Measurements from ENCODE around the gene SLC27A4. TPM values are rescaled to one million over a fixed set of nuclear protein-coding genes. Genes with fewer than 3 reads are reported as not detected.

The SLC27A4 gene
- total RNA-seq, 1 donor from 2014 or later = 14.4 TPM

DNA sequence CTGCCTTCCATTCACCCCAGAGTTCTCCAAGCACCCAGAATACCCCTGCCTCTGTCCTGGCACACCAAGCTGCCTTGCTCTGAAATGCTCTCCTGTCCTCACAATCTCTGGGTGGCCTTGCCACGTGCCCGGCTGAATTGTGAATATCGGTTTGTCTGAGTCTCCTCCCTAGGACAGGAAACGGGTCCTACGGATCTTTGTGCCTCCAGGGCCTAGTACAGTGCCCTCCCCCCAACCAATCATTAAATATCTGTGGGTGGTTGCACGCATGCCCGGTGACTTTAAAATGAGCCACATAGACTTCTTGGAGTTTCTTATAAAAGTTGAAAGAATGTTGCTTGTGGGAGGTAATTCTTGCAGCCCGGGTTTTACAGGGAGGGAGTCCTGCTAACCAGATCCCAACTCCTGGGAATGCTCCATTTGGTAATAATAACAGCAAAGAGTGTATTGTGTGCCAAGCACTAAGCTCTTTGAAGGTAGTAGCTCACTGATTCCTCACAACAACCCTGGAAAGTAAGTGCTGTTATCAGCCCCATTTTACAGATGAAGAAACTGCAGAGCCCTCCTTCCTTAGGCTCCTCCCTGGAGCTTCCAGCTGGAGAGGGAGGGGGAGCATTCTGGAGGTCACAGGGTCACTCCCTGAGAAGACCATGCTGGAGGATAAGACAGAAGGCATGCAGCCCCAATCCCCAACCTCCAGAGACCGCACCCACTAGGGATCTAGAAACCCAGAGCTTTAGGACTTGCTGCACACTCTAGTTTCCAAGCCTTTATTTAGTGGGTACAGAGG is 54.2 kb downstream of the SLC27A4 start:
- no peaks in the 10 kb centered on the region for H3K27me3 Mint-ChIP-seq
- no peak for DNase-seq
- intact Hi-C loops (cut with micrococcal nuclease) = no loop called here
- CTCF ChIA-PET = no interaction called here
- H3K27ac Mint-ChIP-seq = no peak overlapping the region
- POLR2A ChIA-PET = no interaction called here
- no peaks in the 10 kb centered on the region for H3K9me3 Mint-ChIP-seq
- no peak overlapping the region for H3K4me3 Mint-ChIP-seq
- H3K36me3 Mint-ChIP-seq (ENCODE audit: low read depth) = peaks cover 24% of the 10 kb centered on the region
- TF ChIP-seq, protein P1, sequence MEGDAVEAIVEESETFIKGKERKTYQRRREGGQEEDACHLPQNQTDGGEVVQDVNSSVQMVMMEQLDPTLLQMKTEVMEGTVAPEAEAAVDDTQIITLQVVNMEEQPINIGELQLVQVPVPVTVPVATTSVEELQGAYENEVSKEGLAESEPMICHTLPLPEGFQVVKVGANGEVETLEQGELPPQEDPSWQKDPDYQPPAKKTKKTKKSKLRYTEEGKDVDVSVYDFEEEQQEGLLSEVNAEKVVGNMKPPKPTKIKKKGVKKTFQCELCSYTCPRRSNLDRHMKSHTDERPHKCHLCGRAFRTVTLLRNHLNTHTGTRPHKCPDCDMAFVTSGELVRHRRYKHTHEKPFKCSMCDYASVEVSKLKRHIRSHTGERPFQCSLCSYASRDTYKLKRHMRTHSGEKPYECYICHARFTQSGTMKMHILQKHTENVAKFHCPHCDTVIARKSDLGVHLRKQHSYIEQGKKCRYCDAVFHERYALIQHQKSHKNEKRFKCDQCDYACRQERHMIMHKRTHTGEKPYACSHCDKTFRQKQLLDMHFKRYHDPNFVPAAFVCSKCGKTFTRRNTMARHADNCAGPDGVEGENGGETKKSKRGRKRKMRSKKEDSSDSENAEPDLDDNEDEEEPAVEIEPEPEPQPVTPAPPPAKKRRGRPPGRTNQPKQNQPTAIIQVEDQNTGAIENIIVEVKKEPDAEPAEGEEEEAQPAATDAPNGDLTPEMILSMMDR (IDR thresholded peaks at IDR 0.05) = no peak
- H3K4me1 Mint-ChIP-seq = peaks cover 3% of the 10 kb centered on the region
- no peak for ATAC-seq (ENCODE audit: low read depth)

DNA sequence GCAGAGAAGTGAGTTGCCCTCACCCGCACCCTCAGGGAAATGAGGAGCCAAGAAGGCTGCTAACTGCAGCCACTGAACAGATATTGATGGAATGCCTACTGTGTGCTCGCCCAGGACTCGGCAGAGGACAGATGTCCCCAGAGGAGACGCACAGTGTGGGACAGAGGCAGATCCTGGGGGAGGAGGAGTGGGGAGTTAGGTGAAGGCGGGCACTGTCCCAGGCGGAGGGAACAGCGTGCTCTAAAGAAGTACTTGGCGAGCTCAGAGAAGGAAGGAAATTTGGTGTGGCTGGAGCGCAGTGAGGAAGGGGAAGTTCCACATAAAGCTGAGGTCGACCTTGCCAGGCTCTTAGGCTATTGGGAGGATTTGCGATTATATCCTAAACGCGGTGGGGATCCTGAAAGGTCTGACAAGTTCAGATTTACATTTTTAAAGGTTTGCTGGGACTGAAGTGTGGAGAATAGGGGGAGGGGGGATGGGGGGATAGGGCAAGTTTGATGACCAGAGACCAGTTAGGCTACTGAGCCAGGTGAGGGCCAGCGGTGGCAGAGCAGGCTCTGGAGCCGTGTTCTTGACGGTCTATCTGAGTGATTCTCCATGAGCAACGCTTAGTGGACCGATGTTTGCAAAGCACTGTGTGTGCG is 56.8 kb downstream of the SLC27A4 start:
- ATAC-seq (ENCODE audit: low read depth) (no peak), DNase-seq (no peak)
- no peak overlapping the region for H3K27ac Mint-ChIP-seq
- CTCF ChIA-PET = no interaction called here
- H3K9me3 Mint-ChIP-seq = no peaks in the 10 kb centered on the region
- peaks cover 3% of the 10 kb centered on the region for H3K4me1 Mint-ChIP-seq
- intact Hi-C loops (cut with micrococcal nuclease) = no loop called here
- peaks cover 10% of the 10 kb centered on the region for H3K36me3 Mint-ChIP-seq (ENCODE audit: low read depth)
- TF ChIP-seq, protein P1 (IDR thresholded peaks at IDR 0.05) = no peak
- no peaks in the 10 kb centered on the region for H3K27me3 Mint-ChIP-seq
- H3K4me3 Mint-ChIP-seq = no peak overlapping the region
- POLR2A ChIA-PET = interaction anchor here (0.7 kb wide), 1 partner anchor 9 kb away, joined by 3 read pairs; no protein-coding TSS in a partner anchor

DNA sequence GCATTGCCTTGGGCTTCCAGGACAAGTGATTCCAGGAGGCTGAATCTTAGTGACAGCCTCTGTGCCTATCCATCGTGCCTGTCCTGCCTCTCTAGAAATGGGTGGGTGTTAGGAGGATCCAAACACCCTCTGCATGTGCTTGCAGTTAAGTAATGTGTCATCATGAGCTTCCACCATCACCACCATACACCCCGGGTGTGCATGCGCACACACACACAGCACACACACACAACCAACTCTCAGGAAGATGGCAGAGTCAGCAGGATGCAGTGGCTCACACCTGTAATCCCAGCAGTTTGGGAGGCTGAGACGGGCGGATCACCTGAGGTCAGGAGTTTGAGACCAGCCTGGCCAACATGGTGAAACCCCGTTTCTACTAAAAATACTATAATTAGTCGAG is 57.5 kb downstream of the SLC27A4 start:
- Mint-ChIP-seq H3K9me3 (no peaks in the 10 kb centered on the region), H3K27ac (no peak overlapping the region), H3K36me3 (ENCODE audit: low read depth) (peaks cover 5% of the 10 kb centered on the region), H3K4me3 (no peak overlapping the region), H3K4me1 (peaks cover 3% of the 10 kb centered on the region), H3K27me3 (peaks cover 2% of the 10 kb centered on the region)
- TF ChIP-seq, protein P1 (IDR thresholded peaks at IDR 0.05) = no peak
- POLR2A ChIA-PET = no interaction called here
- intact Hi-C loops (cut with micrococcal nuclease) = no loop called here
- ATAC-seq (ENCODE audit: low read depth) (no peak), DNase-seq (no peak)
- CTCF ChIA-PET = no interaction called here

DNA sequence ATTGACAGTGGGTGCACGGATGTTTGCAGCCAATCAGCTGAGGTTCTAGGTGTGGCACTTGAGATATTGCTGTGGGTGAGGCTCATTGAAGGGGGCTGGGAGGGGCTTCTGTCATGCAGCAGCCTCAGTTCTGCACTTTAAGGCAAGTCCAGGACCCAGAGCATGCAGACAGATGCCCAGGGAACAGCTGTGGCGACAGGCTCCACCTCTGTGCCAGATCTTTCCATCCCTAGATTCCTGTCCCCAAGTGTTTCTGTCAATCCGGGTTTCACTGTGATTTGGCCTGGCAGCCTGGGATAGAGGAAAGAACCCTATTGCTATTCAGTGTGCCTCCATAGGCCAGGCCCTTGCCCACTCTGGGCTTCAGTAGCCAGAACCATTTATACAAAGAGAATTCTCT is 59.5 kb downstream of the SLC27A4 start:
- Mint-ChIP-seq H3K4me3 (no peak overlapping the region), H3K27ac (no peak overlapping the region), H3K9me3 (no peaks in the 10 kb centered on the region), H3K36me3 (ENCODE audit: low read depth) (no peaks in the 10 kb centered on the region), H3K27me3 (peaks cover 2% of the 10 kb centered on the region), H3K4me1 (peaks cover 3% of the 10 kb centered on the region)
- CTCF ChIA-PET = no interaction called here
- DNase-seq (no peak), ATAC-seq (ENCODE audit: low read depth) (no peak)
- TF ChIP-seq, protein P1 (IDR thresholded peaks at IDR 0.05) = no peak
- intact Hi-C loops (cut with micrococcal nuclease) = no loop called here
- POLR2A ChIA-PET = no interaction called here

DNA sequence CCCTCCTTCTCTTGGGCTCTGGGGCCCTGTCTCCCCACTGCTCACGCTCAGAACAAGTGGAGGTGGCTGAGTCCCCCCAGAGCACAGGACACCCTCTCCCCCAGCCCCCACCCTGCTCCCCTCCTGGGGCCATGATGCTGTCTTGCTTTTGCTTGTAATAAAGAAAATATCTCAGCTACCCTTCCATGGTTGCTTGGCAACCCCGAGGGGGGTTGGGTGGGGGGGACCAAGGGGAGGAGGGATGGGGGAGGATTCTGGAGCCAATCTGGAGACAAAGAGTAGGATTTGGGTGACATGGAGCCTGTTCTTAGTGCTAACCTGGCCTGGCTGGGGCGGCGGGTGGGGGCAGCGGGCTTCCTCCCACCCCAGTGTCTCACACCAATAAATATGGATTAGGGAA is 64.2 kb downstream of the SLC27A4 start:
- POLR2A ChIA-PET = no interaction called here
- H3K36me3 Mint-ChIP-seq (ENCODE audit: low read depth) = no peaks in the 10 kb centered on the region
- TF ChIP-seq, protein P1 (IDR thresholded peaks at IDR 0.05) = no peak
- intact Hi-C loops (cut with micrococcal nuclease) = no loop called here
- peaks cover 11% of the 10 kb centered on the region for H3K27me3 Mint-ChIP-seq
- CTCF ChIA-PET = no interaction called here
- ATAC-seq (ENCODE audit: low read depth) (no peak), DNase-seq (no peak)
- H3K4me3 Mint-ChIP-seq = no peak overlapping the region
- no peaks in the 10 kb centered on the region for H3K4me1 Mint-ChIP-seq
- no peak overlapping the region for H3K27ac Mint-ChIP-seq
- H3K9me3 Mint-ChIP-seq = no peaks in the 10 kb centered on the region
